Peyer's patch (tissue), 4 donors: ENCODE measurements around the gene JUP. TPM values are rescaled to one million over a fixed set of nuclear protein-coding genes. Genes with fewer than 3 reads are reported as not detected.
"Not testable (repeated sequence)": the region's sequence is repeated elsewhere in the genome, so short reads cannot be mapped to it uniquely, and the experiment has no call there.

ENCODE experiments used
- DNase-seq, 3 donors: peaks; one replicate each; pipeline ENCODE4 v3.0.0-alpha.2; 2017 to 2019
- H3K27ac ChIP-seq, 4 donors: fragments of 200-600 bp; sonication (generic); one replicate each; pipeline ENCODE4 v1.5.1; 2016 to 2019
- H3K27me3 ChIP-seq, 2 donors: fragments of 200-600 bp; sonication (generic); one replicate each; pipeline ENCODE4 v1.5.1; 2019
- H3K36me3 ChIP-seq, 3 donors: fragments of 200-600 bp; sonication (generic); one replicate each; pipeline ENCODE4 v1.5.1; 2016 to 2019
- H3K4me1 ChIP-seq, 4 donors: fragments of 200-600 bp; sonication (generic); one replicate each; pipeline ENCODE4 v1.5.1; 2016 to 2019
- H3K4me3 ChIP-seq, 4 donors: fragments of 200-600 bp; sonication (generic); 1 replicate in 3 of 4; 2 replicates in 1 of 4; pipeline ENCODE4 v1.5.1; 2016 to 2019; ENCODE audit warnings: mild to moderate bottlenecking in 1 of 4
- H3K9me3 ChIP-seq, 4 donors: fragments of 200-600 bp; sonication (generic); one replicate each; pipeline ENCODE4 v1.5.1; 2016 to 2019; ENCODE audit warnings: mild to moderate bottlenecking in 1 of 4
- POLR2A ChIP-seq, 2 donors: fragments of 450-650 bp; IDR thresholded peaks; one replicate each; pipeline ENCODE4 v1.5.1; 2017; ENCODE audit warnings: antibody characterized with exemption in 2 of 2, mild to moderate bottlenecking in 2 of 2, moderate library complexity in 2 of 2
- total RNA-seq, 4 donors: library from RNA; depleted of rRNA; stranded (reverse); fragments of >200 nt; gene quantifications; one replicate each; pipeline ENCODE4 v1.1.0, GENCODE V29; 2016
- TF ChIP-seq, protein P1 (sequence below), 6 experiments: fragments of 450-650 bp in 4 of 6; fragments of 200-600 bp in 2 of 6; sonication (generic) in 1 of 6; IDR thresholded peaks; one replicate each; pipeline ENCODE4 v1.5.1; 2017 to 2019; ENCODE audit warnings: antibody characterized with exemption in 6 of 6, mild to moderate bottlenecking in 3 of 6, moderate library complexity in 1 of 6

The JUP gene
- total RNA-seq, 4 donors from 2014 or later, result 229 to 585 (median 505) TPM

DNA sequence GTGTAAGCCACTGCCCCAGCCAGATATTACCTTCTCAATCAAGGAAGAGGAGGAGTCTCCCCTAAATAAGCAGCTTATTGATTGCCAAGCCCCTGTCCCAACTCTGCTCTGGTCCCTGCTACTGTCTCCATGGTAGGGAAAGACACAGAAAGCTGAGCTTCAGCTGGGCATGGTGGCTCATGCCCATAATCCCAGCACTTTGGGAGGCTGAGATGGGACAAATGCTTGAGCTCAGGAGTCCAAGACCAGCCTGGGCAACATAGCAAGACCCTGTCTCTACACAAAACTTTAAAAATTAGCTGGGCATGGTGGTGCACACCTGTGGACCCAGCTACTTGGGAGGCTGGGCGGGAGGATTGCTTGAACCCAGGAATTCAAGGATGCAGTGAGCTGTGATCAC, 6.6 kb downstream of the JUP start:
- DNase-seq, result no peak
- H3K9me3 ChIP-seq, result no peaks in the 10 kb centered on the region
- no peak overlapping the region for H3K4me3 ChIP-seq
- no peaks in the 10 kb centered on the region for H3K27me3 ChIP-seq
- TF ChIP-seq POLR2A (IDR thresholded peaks at IDR 0.05), result no peak
- TF ChIP-seq, protein P1, sequence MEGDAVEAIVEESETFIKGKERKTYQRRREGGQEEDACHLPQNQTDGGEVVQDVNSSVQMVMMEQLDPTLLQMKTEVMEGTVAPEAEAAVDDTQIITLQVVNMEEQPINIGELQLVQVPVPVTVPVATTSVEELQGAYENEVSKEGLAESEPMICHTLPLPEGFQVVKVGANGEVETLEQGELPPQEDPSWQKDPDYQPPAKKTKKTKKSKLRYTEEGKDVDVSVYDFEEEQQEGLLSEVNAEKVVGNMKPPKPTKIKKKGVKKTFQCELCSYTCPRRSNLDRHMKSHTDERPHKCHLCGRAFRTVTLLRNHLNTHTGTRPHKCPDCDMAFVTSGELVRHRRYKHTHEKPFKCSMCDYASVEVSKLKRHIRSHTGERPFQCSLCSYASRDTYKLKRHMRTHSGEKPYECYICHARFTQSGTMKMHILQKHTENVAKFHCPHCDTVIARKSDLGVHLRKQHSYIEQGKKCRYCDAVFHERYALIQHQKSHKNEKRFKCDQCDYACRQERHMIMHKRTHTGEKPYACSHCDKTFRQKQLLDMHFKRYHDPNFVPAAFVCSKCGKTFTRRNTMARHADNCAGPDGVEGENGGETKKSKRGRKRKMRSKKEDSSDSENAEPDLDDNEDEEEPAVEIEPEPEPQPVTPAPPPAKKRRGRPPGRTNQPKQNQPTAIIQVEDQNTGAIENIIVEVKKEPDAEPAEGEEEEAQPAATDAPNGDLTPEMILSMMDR (IDR thresholded peaks at IDR 0.05), result no peak
- peak overlapping the region in 2 of 4 donors; percentile 53 to 97 for H3K27ac ChIP-seq
- peaks cover 0 to 87% (median 16%) of the 10 kb centered on the region in 4 donors for H3K4me1 ChIP-seq
- H3K36me3 ChIP-seq, result peaks cover 0 to 3% (median 0%) of the 10 kb centered on the region in 3 donors

DNA sequence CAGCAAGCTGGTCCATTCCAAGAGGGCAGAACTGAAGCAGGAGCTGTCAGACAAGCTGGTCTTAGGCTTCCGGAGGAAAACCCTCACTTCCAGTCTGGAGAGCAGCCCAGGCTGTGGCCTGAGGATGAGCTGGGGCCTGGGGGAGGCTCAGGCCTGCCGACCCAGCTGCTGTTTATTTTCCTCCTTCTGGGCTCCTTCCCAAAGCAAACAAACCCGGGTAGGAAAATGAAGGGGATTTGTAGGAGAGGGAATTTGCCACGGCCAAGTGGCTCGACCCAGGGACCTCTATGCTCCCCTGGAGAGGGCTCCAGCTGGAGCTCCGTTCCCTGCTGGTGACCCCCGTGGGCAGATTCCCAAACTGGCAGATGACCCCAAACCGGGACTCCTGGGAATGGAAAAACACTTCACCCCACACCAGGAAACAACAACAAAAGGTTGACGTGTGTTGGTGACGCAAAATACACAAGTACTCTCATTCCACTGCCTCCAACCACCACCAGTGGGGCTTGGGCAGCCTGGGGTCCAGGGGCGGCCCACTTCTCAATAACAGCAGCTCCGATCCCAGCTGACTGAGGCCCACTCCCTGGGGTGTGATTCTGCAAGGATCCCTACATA, 8.8 kb downstream of the JUP start:
- DNase-seq, result peak in 2 of 3 donors; percentile 63 to 68
- Histone ChIP-seq H3K27ac (peak overlapping the region; percentile 64 to 97 (median 76)), H3K36me3 (peaks cover 0 to 3% (median 0%) of the 10 kb centered on the region in 3 donors), H3K4me3 (peak overlapping the region in 1 of 4 donors; percentile 28), H3K4me1 (peaks cover 0 to 90% (median 28%) of the 10 kb centered on the region in 4 donors), H3K9me3 (no peaks in the 10 kb centered on the region), H3K27me3 (no peaks in the 10 kb centered on the region)
- TF ChIP-seq, protein P1 (IDR thresholded peaks at IDR 0.05), result peak in 1 of 6 experiments; percentile 17
- TF ChIP-seq POLR2A (IDR thresholded peaks at IDR 0.05), result no peak

DNA sequence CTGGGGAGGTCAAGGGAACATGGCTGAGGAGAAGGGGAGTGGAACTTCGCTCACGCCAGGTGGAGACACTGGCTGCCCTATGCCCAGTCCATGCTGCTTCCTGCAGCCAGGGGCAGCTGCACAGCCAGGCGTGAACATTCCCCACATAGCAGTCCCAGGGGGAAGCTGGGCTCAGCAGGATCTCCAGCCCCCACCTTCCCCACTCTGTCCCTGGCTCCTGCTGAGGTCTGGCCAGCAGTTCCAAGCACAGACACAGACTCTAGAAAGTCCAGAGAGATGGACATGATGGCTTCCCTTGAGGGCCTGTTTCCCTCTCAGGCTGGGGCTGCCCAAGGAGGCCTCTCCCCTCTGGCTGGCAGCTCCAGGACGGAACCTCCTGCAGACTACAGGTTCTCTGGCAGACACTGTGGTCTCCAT, 9.3 kb downstream of the JUP start:
- Histone ChIP-seq H3K9me3 (no peaks in the 10 kb centered on the region), H3K27me3 (no peaks in the 10 kb centered on the region), H3K27ac (peak overlapping the region; percentile 64 to 97 (median 76)), H3K36me3 (peaks cover 0 to 7% (median 0%) of the 10 kb centered on the region in 3 donors), H3K4me1 (peaks cover 0 to 90% (median 30%) of the 10 kb centered on the region in 4 donors), H3K4me3 (peak overlapping the region in 1 of 4 donors; percentile 28)
- TF ChIP-seq, protein P1 (IDR thresholded peaks at IDR 0.05), result peak in 3 of 6 experiments; percentile 48 to 62 (median 58)
- no peak for TF ChIP-seq POLR2A (IDR thresholded peaks at IDR 0.05)
- peak in 1 of 3 donors; percentile 68 for DNase-seq

- DNase-seq, H3K4me3 ChIP-seq: not testable (repeated sequence)
Measured at GRCh38 chr17:41776262-41776900, 10.1 kb downstream of the JUP start.

DNA sequence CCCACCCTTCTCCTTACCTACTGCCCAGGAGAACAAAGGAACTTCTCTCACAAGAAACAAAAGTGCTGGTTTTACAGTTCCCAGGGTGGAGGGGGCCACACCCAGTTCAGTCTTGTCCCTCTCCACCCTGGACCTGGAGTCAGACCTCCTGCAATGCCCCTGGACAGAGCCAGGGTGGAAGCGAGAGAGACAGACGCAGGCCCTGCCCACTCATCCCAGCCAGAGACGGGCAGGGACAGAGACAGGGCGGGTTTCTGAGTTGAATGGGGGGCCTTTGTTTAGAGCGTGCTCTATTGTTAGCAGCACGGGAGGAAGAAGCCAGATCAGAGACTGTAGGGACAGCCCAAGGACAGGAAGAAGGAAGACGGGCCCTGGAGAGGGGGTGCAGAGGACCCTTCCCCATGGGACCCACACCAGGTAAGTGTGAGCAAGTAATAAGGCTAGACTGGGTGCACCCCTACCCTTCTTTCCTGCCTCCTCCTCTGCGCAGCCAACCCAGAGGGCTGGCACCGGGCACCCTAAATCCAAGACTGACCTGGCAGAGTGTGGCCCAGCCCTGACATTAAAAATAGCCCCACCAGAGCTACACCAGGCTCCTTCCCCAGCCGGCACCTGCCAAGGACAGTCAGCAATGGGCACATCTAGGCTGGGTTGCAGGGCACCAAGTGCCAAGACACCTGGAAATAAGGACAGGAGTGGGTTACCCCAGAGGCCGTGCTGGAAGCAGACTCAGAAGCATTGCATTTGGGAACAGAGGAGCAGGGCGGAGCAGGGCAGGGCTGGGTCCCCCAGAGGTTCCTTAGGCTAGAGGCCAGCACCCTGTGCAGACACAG, 10.9 kb downstream of the JUP start:
- no peaks in the 10 kb centered on the region for H3K27me3 ChIP-seq
- TF ChIP-seq, protein P1 (IDR thresholded peaks at IDR 0.05), result peak in 2 of 6 experiments; percentile 19 to 26
- TF ChIP-seq POLR2A (IDR thresholded peaks at IDR 0.05), result peak; percentile 15 to 56
- peaks cover 0 to 23% (median 2%) of the 10 kb centered on the region in 3 donors for H3K36me3 ChIP-seq
- peak in 2 of 3 donors; percentile 59 to 69 for DNase-seq
- no peak overlapping the region for H3K4me3 ChIP-seq
- peak overlapping the region; percentile 46 to 100 (median 90) for H3K27ac ChIP-seq
- peaks cover 0 to 86% (median 30%) of the 10 kb centered on the region in 4 donors for H3K4me1 ChIP-seq
- no peaks in the 10 kb centered on the region for H3K9me3 ChIP-seq

More at GRCh38 chr17:41776262-41776900, 10.1 kb downstream of the JUP start:
- not testable (repeated sequence) for H3K9me3 ChIP-seq, H3K27me3 ChIP-seq
- Histone ChIP-seq H3K36me3 (peaks cover 0 to 15% (median 0%) of the 10 kb centered on the region in 3 donors), H3K27ac (peak overlapping the region; percentile 64 to 100 (median 90)), H3K4me1 (peaks cover 0 to 90% (median 30%) of the 10 kb centered on the region in 4 donors)
